ENCODE results near the gene PAQR4.

DNA sequence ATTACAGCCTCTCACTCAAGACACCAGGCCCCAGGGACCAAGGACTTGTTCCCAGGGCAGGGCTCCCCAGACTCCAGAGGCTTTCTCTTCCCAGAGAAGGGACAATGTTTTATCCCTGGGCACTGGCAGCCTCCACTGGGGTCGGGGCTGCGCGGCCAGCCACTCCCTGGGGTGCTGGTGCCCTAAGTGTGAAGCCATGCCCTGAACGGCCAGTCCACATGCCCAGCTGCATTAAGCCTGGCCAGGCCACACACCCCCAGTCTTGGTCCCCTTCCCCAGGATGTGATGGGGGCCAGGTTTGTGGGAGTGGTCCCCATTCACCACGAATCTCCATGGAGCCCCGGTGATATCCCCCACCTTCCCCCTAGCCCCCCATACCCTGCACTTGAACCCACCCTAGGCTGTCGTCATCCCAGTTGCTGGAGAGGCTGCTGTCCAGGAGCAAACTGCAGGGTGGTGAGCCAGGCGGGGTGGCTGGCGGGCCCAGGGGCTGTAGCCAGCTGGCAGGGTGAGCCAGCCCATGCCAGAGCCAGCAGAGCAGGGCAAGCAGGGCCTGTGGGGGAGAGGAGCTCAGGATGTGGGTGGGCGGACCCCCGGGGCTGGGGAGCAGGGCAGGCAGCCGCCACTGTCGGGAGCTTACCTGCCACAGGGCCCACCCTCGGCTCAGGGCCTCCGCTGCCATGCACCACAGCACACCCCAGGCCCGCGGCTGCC is 4.6 kb downstream of the PAQR4 start:
- TF ChIP-seq, protein P1, sequence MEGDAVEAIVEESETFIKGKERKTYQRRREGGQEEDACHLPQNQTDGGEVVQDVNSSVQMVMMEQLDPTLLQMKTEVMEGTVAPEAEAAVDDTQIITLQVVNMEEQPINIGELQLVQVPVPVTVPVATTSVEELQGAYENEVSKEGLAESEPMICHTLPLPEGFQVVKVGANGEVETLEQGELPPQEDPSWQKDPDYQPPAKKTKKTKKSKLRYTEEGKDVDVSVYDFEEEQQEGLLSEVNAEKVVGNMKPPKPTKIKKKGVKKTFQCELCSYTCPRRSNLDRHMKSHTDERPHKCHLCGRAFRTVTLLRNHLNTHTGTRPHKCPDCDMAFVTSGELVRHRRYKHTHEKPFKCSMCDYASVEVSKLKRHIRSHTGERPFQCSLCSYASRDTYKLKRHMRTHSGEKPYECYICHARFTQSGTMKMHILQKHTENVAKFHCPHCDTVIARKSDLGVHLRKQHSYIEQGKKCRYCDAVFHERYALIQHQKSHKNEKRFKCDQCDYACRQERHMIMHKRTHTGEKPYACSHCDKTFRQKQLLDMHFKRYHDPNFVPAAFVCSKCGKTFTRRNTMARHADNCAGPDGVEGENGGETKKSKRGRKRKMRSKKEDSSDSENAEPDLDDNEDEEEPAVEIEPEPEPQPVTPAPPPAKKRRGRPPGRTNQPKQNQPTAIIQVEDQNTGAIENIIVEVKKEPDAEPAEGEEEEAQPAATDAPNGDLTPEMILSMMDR (IDR thresholded peaks at IDR 0.05; ENCODE audit: low read depth, low read length): no peak
- TF ChIP-seq POLR2A (IDR thresholded peaks at IDR 0.05; ENCODE audit: extremely low read depth, insufficient read length): no peak
- no peak for TF ChIP-seq MYC (IDR thresholded peaks at IDR 0.05; ENCODE audit: low read depth, low read length)

All from NB4 (cell line).